DND-41 (cell line): ENCODE measurements around the gene TRAK1.
A peak's percentile ranks its signal among the peaks of the same experiment; 100 is the strongest.

Experiments
- ATAC-seq: fragments of 200-7000 bp; cut with Tn5 transposase; 3 replicates; pipeline ENCODE4 v1.9.1; 2021; ENCODE audit warnings: low read depth; ENCODE audit not compliant: insufficient read depth
- DNase-seq: peaks from one replicate; pipeline ENCODE4 v3.0.0-alpha.2; 2020
- H2AFZ ChIP-seq: 2 replicates; pipeline ENCODE4 v1.6.0; 2012; ENCODE audit warnings: low read depth, low read length
- H3K27ac ChIP-seq: 2 replicates; pipeline ENCODE4 v1.5.1; 2012; ENCODE audit warnings: low read length, inconsistent platforms
- H3K27me3 ChIP-seq: fragments of 200-600 bp; sonication (generic); 2 replicates; pipeline ENCODE4 v1.6.0; 2012; ENCODE audit warnings: low read length, mild to moderate bottlenecking, inconsistent platforms; ENCODE audit not compliant: insufficient read depth, poor library complexity
- H3K36me3 ChIP-seq: 2 replicates; pipeline ENCODE4 v1.5.1; 2012; ENCODE audit warnings: low read length, inconsistent platforms; ENCODE audit not compliant: insufficient read depth
- H3K4me1 ChIP-seq: 2 replicates; pipeline ENCODE4 v1.5.1; 2012; ENCODE audit warnings: mild to moderate bottlenecking, low read length; ENCODE audit not compliant: insufficient read depth
- H3K4me2 ChIP-seq: 2 replicates; pipeline ENCODE4 v1.6.0; 2012; ENCODE audit warnings: mild to moderate bottlenecking, moderate library complexity, low read length, inconsistent platforms; ENCODE audit not compliant: insufficient read depth
- H3K4me3 ChIP-seq, 2 experiments: fragments of 200-600 bp in 1 of 2; shearing (Covaris generic) in 1 of 2; 2 replicates each; pipeline ENCODE4 v1.5.1; 2012 to 2016; ENCODE audit warnings: inconsistent platforms in 2 of 2, low read length in 2 of 2, mild to moderate bottlenecking in 2 of 2, low read depth in 1 of 2, moderate library complexity in 1 of 2
- H3K79me2 ChIP-seq: 2 replicates; pipeline ENCODE4 v1.6.0; 2012; ENCODE audit warnings: low read length, inconsistent platforms; ENCODE audit not compliant: insufficient read depth
- H3K9ac ChIP-seq: 2 replicates; pipeline ENCODE4 v1.6.0; 2012; ENCODE audit warnings: low read depth, mild to moderate bottlenecking, inconsistent platforms, low read length, moderate library complexity
- H3K9me3 ChIP-seq: 2 replicates; pipeline ENCODE4 v1.5.1; 2012; ENCODE audit warnings: low read length, moderate library complexity, mild to moderate bottlenecking, inconsistent platforms; ENCODE audit not compliant: insufficient read depth, severe bottlenecking
- H4K20me1 ChIP-seq: 2 replicates; pipeline ENCODE4 v1.6.0; 2012; ENCODE audit warnings: low read length; ENCODE audit not compliant: insufficient read depth
- EZH2 ChIP-seq: IDR thresholded peaks from 3 replicates; pipeline ENCODE4 v1.6.1; 2012; ENCODE audit warnings: borderline replicate concordance, low read depth, mild to moderate bottlenecking, moderate library complexity, low read length, inconsistent platforms; ENCODE audit not compliant: severe bottlenecking
- TF ChIP-seq, protein P1 (sequence below): IDR thresholded peaks from 2 replicates; pipeline ENCODE4 v1.5.1; 2012; ENCODE audit warnings: borderline replicate concordance, low read length, moderate library complexity, mild to moderate bottlenecking; ENCODE audit not compliant: poor library complexity, severe bottlenecking; ENCODE audit errors: extremely low read depth

Gene TRAK1

DNA sequence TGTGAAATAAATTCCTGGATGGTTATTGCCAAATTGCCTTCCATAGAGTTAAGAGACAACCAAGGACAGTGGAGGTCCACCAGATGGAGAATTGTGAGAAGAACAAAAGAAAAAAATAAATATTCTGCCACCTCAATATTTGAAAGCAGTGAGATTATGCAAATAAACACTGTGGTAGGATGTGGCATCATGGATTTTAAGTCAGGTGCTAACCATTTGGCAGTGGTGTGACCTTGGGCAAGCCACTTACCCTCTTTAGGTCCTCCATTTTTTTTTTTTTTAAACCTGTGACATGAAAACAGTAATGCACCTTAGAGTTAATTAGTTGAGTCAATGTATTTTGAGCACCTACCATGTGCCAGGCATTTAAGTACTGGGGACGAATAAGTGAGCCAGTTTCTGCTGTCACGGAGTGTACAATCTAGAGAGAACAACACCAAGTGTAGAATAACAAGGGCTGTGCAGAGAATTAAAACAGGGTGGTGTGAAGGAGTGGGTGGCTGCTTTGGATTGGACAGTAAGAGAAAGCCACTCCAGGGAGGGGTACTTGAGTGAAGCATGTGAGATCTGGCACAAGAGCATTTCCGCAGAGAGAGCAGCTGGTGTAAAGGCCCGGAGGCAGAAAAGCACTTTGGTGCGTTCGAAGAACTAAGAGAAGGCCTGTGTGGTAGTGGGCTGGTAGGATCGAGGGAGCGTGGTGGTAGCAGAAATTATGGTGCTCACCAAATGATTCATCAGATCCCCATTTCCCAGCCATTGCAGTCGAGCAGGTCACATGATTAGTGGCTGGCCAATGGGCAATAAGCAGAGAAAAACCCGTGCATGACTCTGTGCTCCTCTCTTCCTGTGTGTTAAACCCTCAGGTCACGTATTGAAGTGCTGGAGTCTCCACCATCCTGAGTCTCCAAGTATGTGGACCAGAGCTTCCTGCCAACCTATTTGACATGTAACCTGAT is 135.6 kb downstream of the TRAK1 start:
- DNase-seq, result no peak
- H3K27ac ChIP-seq, result no peak overlapping the region

DNA sequence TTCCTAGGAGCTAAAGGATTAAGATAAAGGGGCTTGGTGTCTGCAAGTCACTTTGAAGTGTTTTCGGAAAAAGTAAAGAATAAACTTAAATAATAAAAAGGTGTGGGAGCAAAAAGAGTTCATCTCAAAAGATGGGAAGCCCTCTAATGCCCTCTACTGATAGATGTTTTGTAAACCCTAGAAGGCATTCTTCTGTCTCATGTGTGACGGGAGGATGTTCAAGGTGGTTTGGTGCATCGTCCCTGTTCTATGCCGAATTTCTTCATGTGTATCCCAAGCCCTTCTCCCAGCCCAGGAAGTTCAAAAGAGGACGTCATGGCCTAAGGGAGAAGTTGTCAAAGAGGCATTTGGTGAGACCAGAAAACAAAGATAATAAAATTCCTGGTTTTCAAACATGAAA is 137.6 kb downstream of the TRAK1 start:
- Histone ChIP-seq H3K9ac (no peak overlapping the region), H3K27me3 (no peaks in the 10 kb centered on the region), H3K4me2 (no peak overlapping the region), H4K20me1 (no peaks in the 10 kb centered on the region), H3K4me1 (no peaks in the 10 kb centered on the region), H3K27ac (no peak overlapping the region), H3K36me3 (peaks cover under 1% of the 10 kb centered on the region; the same call in 1 of the 2 replicates), H3K9me3 (no peaks in the 10 kb centered on the region), H3K4me3 (no peak overlapping the region), H3K79me2 (no peaks in the 10 kb centered on the region), H2AFZ (no peak overlapping the region)
- ATAC-seq (0 out of 3 replicates have a peak, but pooled peaks have one; percentile 39), DNase-seq (no peak)
- TF ChIP-seq EZH2, result no peak
- TF ChIP-seq, protein P1, sequence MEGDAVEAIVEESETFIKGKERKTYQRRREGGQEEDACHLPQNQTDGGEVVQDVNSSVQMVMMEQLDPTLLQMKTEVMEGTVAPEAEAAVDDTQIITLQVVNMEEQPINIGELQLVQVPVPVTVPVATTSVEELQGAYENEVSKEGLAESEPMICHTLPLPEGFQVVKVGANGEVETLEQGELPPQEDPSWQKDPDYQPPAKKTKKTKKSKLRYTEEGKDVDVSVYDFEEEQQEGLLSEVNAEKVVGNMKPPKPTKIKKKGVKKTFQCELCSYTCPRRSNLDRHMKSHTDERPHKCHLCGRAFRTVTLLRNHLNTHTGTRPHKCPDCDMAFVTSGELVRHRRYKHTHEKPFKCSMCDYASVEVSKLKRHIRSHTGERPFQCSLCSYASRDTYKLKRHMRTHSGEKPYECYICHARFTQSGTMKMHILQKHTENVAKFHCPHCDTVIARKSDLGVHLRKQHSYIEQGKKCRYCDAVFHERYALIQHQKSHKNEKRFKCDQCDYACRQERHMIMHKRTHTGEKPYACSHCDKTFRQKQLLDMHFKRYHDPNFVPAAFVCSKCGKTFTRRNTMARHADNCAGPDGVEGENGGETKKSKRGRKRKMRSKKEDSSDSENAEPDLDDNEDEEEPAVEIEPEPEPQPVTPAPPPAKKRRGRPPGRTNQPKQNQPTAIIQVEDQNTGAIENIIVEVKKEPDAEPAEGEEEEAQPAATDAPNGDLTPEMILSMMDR, result peak; percentile 50

More for the DNA sequence above, 135.6 kb downstream of the TRAK1 start:
- Histone ChIP-seq H3K36me3 (peaks cover 18% of the 10 kb centered on the region), H3K4me1 (no peaks in the 10 kb centered on the region), H3K27me3 (no peaks in the 10 kb centered on the region), H3K4me3 (no peak overlapping the region), H3K79me2 (no peaks in the 10 kb centered on the region), H4K20me1 (no peaks in the 10 kb centered on the region), H3K4me2 (no peak overlapping the region), H2AFZ (no peak overlapping the region), H3K9ac (no peak overlapping the region), H3K9me3 (no peaks in the 10 kb centered on the region)
- ATAC-seq, result no peak
- TF ChIP-seq EZH2, result no peak
- TF ChIP-seq, protein P1, result no peak

DNA sequence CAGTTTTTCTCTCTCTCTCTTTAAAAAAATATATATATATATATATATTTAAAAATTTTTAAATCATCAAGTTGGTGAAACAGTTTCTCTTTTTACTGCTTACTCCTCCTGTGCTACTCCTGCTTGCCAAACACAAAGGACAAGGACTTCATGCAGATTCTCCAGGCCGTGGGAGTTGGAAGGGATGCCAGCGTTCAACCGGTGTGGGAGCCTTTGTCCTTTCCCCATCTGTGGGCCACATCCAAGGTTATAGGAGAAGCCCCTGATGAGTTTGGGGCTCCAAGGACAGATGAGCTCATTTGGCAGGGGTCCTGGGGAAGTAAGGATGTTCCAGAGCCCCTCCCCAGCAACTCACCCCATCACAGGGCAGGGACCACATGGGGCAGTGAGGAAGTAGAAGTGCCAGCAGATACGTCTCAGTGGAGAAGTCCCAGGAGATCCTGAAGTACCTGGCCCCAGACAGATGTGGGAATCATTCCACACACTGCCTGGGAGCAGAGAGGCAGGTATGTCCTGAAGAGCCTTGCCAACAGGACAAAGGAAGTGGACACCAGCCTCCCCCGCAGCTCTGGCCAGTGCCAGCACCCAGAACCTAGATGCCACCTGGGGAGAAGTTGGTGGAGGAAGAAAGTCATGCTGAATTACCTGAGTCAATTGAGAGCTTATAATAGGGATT is 138.2 kb downstream of the TRAK1 start:
- H3K4me2 ChIP-seq, result no peak overlapping the region
- no peaks in the 10 kb centered on the region for H3K79me2 ChIP-seq
- no peak overlapping the region for H3K4me3 ChIP-seq
- ATAC-seq, result no peak
- H3K4me1 ChIP-seq, result no peaks in the 10 kb centered on the region
- TF ChIP-seq EZH2, result no peak
- TF ChIP-seq, protein P1, result no peak
- H3K9ac ChIP-seq, result no peak overlapping the region
- H3K36me3 ChIP-seq, result no peaks in the 10 kb centered on the region; the same call in 1 of the 2 replicates
- H3K27ac ChIP-seq, result no peak overlapping the region
- no peaks in the 10 kb centered on the region for H3K9me3 ChIP-seq
- H4K20me1 ChIP-seq, result no peaks in the 10 kb centered on the region
- DNase-seq, result no peak
- H2AFZ ChIP-seq, result no peak overlapping the region
- H3K27me3 ChIP-seq, result no peaks in the 10 kb centered on the region
